Endothelial cell of umbilical vein (primary cell): Measurements from ENCODE around the gene MAPK8. TPM values are rescaled to one million over a fixed set of nuclear protein-coding genes. Genes with fewer than 3 reads are reported as not detected.

Experiments used
- BruUV-seq: library from RNA; stranded (reverse); fragments of 400-500 nt; replicated peaks from 2 replicates; lab custom pipeline; 2021; lab: Mats Ljungman, UMichigan
- CTCF ChIA-PET: fragments of 300-600, 350-600 bp; sonication (Branson Sonifier 250); formaldehyde crosslinking; loops from one replicate; lab custom pipeline; 2021; ENCODE audit warnings: antibody characterized with exemption, inconsistent platforms; lab: Charles Lee
- POLR2A ChIA-PET: fragments of 300-600, 350-600 bp; sonication (Branson Sonifier 250); formaldehyde crosslinking; loops from one replicate; lab custom pipeline; 2021; ENCODE audit warnings: antibody characterized with exemption, inconsistent platforms; lab: Charles Lee
- DNase-seq: peaks from one replicate; pipeline ENCODE4 v3.0.0-alpha.2; 2011; ENCODE audit warnings: low read depth, low spot score
- FAIRE-seq: peaks from 2 replicates; lab custom pipeline; 2011; peaks lifted over from hg19 to GRCh38; lab: Jason Lieb, UNC
- H2AFZ ChIP-seq: 2 replicates; pipeline ENCODE4 v1.6.0; 2012; ENCODE audit warnings: low read depth, low read length, control low read depth, inconsistent platforms
- H3K27ac ChIP-seq: 2 replicates; pipeline ENCODE4 v1.5.1; 2011; ENCODE audit warnings: low read depth, mild to moderate bottlenecking, control low read depth, low read length, moderate library complexity; ENCODE audit not compliant: insufficient read depth
- H3K27me3 ChIP-seq, 2 experiments: 2 replicates each; pipeline versions ENCODE4 v1.6.0 to v1.6.1; 2011; ENCODE audit warnings: low read length in 2 of 2, mixed read lengths in 1 of 2; ENCODE audit not compliant: control insufficient read depth in 2 of 2, insufficient read depth in 2 of 2
- H3K36me3 ChIP-seq, 2 experiments: 2 replicates in 1 of 2; 3 replicates in 1 of 2; pipeline ENCODE4 v1.5.1; 2011; ENCODE audit warnings: low read length in 2 of 2, mild to moderate bottlenecking in 1 of 2, moderate library complexity in 1 of 2; ENCODE audit not compliant: control insufficient read depth in 2 of 2, insufficient read depth in 2 of 2; ENCODE audit errors: extremely low read depth in 1 of 2
- H3K4me1 ChIP-seq: 3 replicates; pipeline ENCODE4 v1.5.1; 2011; ENCODE audit warnings: mild to moderate bottlenecking, low read length; ENCODE audit not compliant: control insufficient read depth, insufficient read depth; ENCODE audit errors: extremely low read depth
- H3K4me2 ChIP-seq: 2 replicates; pipeline ENCODE4 v1.6.1; 2011; ENCODE audit warnings: low read length, control low read depth, mixed read lengths; ENCODE audit not compliant: insufficient read depth
- H3K4me3 ChIP-seq, 3 experiments: fragments of 200-600 bp in 1 of 3; sonication (generic), shearing (Covaris generic) in 1 of 3; replicated peaks in 1 of 3; 2 replicates each; pipeline ENCODE4 v1.5.1; 2011 to 2016; ENCODE audit warnings: control low read depth in 3 of 3, low read length in 3 of 3, mild to moderate bottlenecking in 2 of 3, inconsistent platforms in 1 of 3, low read depth in 1 of 3, moderate library complexity in 1 of 3; ENCODE audit not compliant: insufficient read depth in 1 of 3
- H3K79me2 ChIP-seq: 2 replicates; pipeline ENCODE4 v1.6.0; 2012; ENCODE audit warnings: low read length, inconsistent platforms; ENCODE audit not compliant: control insufficient read depth, insufficient read depth
- H3K9ac ChIP-seq: replicated peaks from 2 replicates; pipeline ENCODE3; 2011; ENCODE audit warnings: low read length, control low read depth; ENCODE audit not compliant: insufficient read depth; ENCODE audit errors: extremely low read depth
- H3K9me1 ChIP-seq: replicated peaks from 3 replicates; pipeline ENCODE4 v1.6.0; 2011; ENCODE audit warnings: mild to moderate bottlenecking, low read length; ENCODE audit not compliant: control insufficient read depth, insufficient read depth; ENCODE audit errors: extremely low read depth
- H3K9me3 ChIP-seq: replicated peaks from 2 replicates; pipeline ENCODE4 v1.5.1; 2012; ENCODE audit warnings: low read length, inconsistent platforms; ENCODE audit not compliant: control insufficient read depth, insufficient read depth
- H4K20me1 ChIP-seq: replicated peaks from 2 replicates; pipeline ENCODE3; 2011; ENCODE audit warnings: mild to moderate bottlenecking, low read length; ENCODE audit not compliant: control insufficient read depth, insufficient read depth; ENCODE audit errors: extremely low read depth
- CTCF ChIP-seq, 2 donors: IDR thresholded peaks; 1 replicate in 1 of 2; 2 replicates in 1 of 2; pipeline ENCODE4 v1.5.1; 2011; ENCODE audit warnings: low read length in 2 of 2, mild to moderate bottlenecking in 2 of 2, moderate library complexity in 2 of 2, control low read depth in 1 of 2, inconsistent platforms in 1 of 2, low read depth in 1 of 2; ENCODE audit not compliant: insufficient read depth in 1 of 2; ENCODE audit errors: extremely low read depth in 1 of 2
- EZH2 ChIP-seq: IDR thresholded peaks from 2 replicates; pipeline ENCODE4 v1.6.1; 2012; ENCODE audit warnings: borderline replicate concordance, low read depth, mild to moderate bottlenecking, moderate library complexity, low read length, inconsistent platforms; ENCODE audit not compliant: severe bottlenecking
- FOS ChIP-seq: IDR thresholded peaks from 2 replicates; pipeline ENCODE4 v1.6.1; 2011; ENCODE audit warnings: mild to moderate bottlenecking, low read length, moderate library complexity, borderline replicate concordance; ENCODE audit not compliant: insufficient read depth
- JUN ChIP-seq: IDR thresholded peaks from 2 replicates; pipeline ENCODE4 v1.6.1; 2011; ENCODE audit warnings: borderline replicate concordance, low read depth; ENCODE audit not compliant: insufficient read length, insufficient read depth
- MAX ChIP-seq: IDR thresholded peaks from 2 replicates; pipeline ENCODE4 v1.6.1; 2011; ENCODE audit not compliant: insufficient read depth, insufficient read length
- MYC ChIP-seq: IDR thresholded peaks from one replicate; pipeline ENCODE4 v1.6.1; 2011; ENCODE audit warnings: mild to moderate bottlenecking, low read depth, low read length
- POLR2A ChIP-seq: IDR thresholded peaks from 2 replicates; pipeline ENCODE4 v1.6.1; 2012; ENCODE audit warnings: low read depth, mild to moderate bottlenecking, control low read depth, low read length
- POLR2AphosphoS5 ChIP-seq: IDR thresholded peaks from 2 replicates; pipeline ENCODE4 v1.6.1; 2012; ENCODE audit warnings: low read depth, mild to moderate bottlenecking, control low read depth, low read length, moderate library complexity; ENCODE audit not compliant: insufficient read depth
- dilution Hi-C: fragments of 300-500 bp; cut with MboI; formaldehyde crosslinking; loops from one replicate; pipeline ENCODE4 v1.15.0; 2019; ENCODE audit warnings: low sequenced_read_pairs; ENCODE audit not compliant: extremely low pct_ligation_motif_present
- intact Hi-C: fragments of 100-400 bp; cut with micrococcal nuclease; formaldehyde crosslinking; loops from one replicate; pipeline ENCODE4 v1.10.0; 2022
- polyA plus RNA-seq, 4 experiments: library from polyadenylated mRNA; depleted of rRNA in 3 of 4; stranded (reverse) in 3 of 4; unstranded in 1 of 4; fragments of >200 nt; gene quantifications; 2 replicates each; pipeline versions ENCODE4 v1.2.1 to v1.2.3, GENCODE V29; 2011 to 2012; ENCODE audit warnings: missing spikeins in 1 of 4
- total RNA-seq: library from RNA; stranded (reverse); gene quantifications from 2 replicates; pipeline ENCODE4 v1.2.3, GENCODE V29; 2021

The MAPK8 gene
- total and polyA plus RNA-seq, 2 donors (not counting 3 experiments of a cell fraction or from before 2014, with no cell fraction given), result 25.3 to 56.2 TPM

DNA sequence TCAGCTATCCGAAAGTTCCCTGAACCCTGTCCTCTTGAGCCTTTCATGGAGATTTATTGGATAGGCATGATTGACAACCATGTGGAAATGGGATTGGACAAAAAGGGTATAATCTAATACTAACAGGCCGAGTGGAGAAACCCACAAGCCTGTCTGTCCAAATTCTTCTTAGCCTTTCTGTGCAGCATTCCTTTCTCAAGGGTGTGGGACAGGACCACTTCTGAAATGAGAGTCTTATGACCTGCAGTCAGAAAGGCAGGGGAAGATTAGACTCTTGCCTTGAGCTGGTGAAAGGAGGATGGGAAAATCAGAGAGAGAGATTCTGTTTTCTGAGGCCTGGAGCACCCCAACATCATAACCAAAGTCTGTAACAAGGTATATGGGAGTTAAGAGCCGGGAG lies 85.5 kb downstream of the MAPK8 start:
- H3K4me1 ChIP-seq, result peaks cover 30% of the 10 kb centered on the region
- H3K9me1 ChIP-seq, result peaks cover 4% of the 10 kb centered on the region
- CTCF ChIA-PET, result interaction anchor here (1.1 to 2.6 kb wide), 5 partner anchors 8 to 264 kb away, joined by 4 to 23 read pairs (median 8); no protein-coding TSS in a partner anchor
- no peak overlapping the region for H3K9ac ChIP-seq
- peak overlapping the region; percentile 54 for H3K4me2 ChIP-seq
- no TSS peak for BruUV-seq
- H3K36me3 ChIP-seq, result no peaks in the 10 kb centered on the region
- intact Hi-C loops (loop anchor here (1.0 kb wide), 1 partner anchor 27 kb away; no protein-coding TSS in a partner anchor), dilution Hi-C loops (no loop called here)
- no peaks in the 10 kb centered on the region for H3K27me3 ChIP-seq
- FAIRE-seq (no peak), DNase-seq (no peak)
- H3K9me3 ChIP-seq, result no peaks in the 10 kb centered on the region
- TF ChIP-seq POLR2AphosphoS5 (no peak), CTCF (IDR thresholded peaks at IDR 0.05; ENCODE audit: extremely low read depth in 1 of 2, insufficient read depth in 1 of 2, low read depth in 1 of 2, low read length in 2 of 2) (no peak), EZH2 (no peak)
- no peaks in the 10 kb centered on the region for H4K20me1 ChIP-seq
- POLR2A ChIA-PET, result no interaction called here
- H3K27ac ChIP-seq, result peak overlapping the region; percentile 79
- no peak overlapping the region for H3K4me3 ChIP-seq
- no peak overlapping the region for H2AFZ ChIP-seq
- H3K79me2 ChIP-seq, result peaks cover 17% of the 10 kb centered on the region

GRCh38 chr10:48398261-48398660 lies 91.8 kb downstream of the MAPK8 start:
- ChIA-PET POLR2A (no interaction called here), CTCF (interaction anchor here (1.1 to 2.1 kb wide), 3 partner anchors 33 to 258 kb away, joined by 3 to 13 read pairs (median 12); no protein-coding TSS in a partner anchor)
- H4K20me1 ChIP-seq, result no peaks in the 10 kb centered on the region
- peaks cover 4% of the 10 kb centered on the region for H3K9me1 ChIP-seq
- no peak overlapping the region for H3K4me2 ChIP-seq
- H3K79me2 ChIP-seq, result peaks cover 12% of the 10 kb centered on the region
- no peak overlapping the region for H3K9ac ChIP-seq
- no peaks in the 10 kb centered on the region for H3K9me3 ChIP-seq
- TF ChIP-seq POLR2A, result no peak
- TF ChIP-seq JUN, result no peak
- TF ChIP-seq MAX, result no peak
- no peak for TF ChIP-seq POLR2AphosphoS5
- no peak for TF ChIP-seq FOS
- no peak for TF ChIP-seq MYC
- dilution Hi-C loops, result no loop called here
- no TSS peak for BruUV-seq
- H3K4me3 ChIP-seq, result no peak overlapping the region
- H3K27me3 ChIP-seq, result no peaks in the 10 kb centered on the region
- DNase-seq (no peak), FAIRE-seq (no peak)
- peaks cover 19% of the 10 kb centered on the region for H3K4me1 ChIP-seq
- intact Hi-C loops, result no loop called here
- H2AFZ ChIP-seq, result no peak overlapping the region
- H3K27ac ChIP-seq, result no peak overlapping the region
- H3K36me3 ChIP-seq, result no peaks in the 10 kb centered on the region
